ENCODE measurements around the gene PTMS. TPM values are rescaled to one million over a fixed set of nuclear protein-coding genes. Genes with fewer than 3 reads are reported as not detected.
"Not testable (repeated sequence)": the region's sequence is repeated elsewhere in the genome, so short reads cannot be mapped to it uniquely, and the experiment has no call there.

Gene PTMS
- total and polyA plus RNA-seq, 10 of the 15 experiments (the other 5 are each of a cell fraction or from before 2014, with no cell fraction given), result 2.1 to 127 (median 29.8) TPM

DNA sequence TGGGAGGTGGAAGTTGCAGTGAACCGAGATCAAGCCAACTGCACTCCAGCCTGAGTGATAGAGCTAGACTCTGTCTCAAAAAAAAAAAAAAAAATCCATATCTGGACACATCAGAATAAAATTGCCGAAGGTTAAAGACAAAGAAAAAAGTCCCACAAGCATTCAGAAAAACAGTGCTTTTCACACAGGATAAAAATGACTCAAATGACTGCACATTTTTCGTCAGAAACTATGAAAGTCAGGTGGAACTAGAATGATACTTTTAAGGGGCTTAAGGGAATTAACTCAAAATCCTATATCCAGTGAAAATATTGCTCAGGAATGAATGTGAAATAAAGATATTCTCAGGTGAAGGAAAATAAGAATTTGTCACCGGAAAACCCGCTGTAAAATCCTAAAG lies 29.4 kb upstream of the PTMS start:
- DNase-seq (ENCODE audit: low read depth, low spot score) (no peak), ATAC-seq (no peak), FAIRE-seq (no peak)
- intact Hi-C loops (cut with micrococcal nuclease; ENCODE audit: unreplicated experiment), result loop anchor here (5.0 kb wide), 2 partner anchors 41 to 91 kb away; partner anchors contain the start of gene P3H3
- RAD21 ChIA-PET (ENCODE audit: unreplicated experiment), result interaction anchor here (1.7 kb wide), 1 partner anchor 16 kb away, joined by 6 read pairs; the partner anchor contains the start of gene MLF2
- TF ChIP-seq TARDBP (IDR thresholded peaks at IDR 0.05; ENCODE audit: borderline replicate concordance), result no peak
- TF ChIP-seq, protein P1, sequence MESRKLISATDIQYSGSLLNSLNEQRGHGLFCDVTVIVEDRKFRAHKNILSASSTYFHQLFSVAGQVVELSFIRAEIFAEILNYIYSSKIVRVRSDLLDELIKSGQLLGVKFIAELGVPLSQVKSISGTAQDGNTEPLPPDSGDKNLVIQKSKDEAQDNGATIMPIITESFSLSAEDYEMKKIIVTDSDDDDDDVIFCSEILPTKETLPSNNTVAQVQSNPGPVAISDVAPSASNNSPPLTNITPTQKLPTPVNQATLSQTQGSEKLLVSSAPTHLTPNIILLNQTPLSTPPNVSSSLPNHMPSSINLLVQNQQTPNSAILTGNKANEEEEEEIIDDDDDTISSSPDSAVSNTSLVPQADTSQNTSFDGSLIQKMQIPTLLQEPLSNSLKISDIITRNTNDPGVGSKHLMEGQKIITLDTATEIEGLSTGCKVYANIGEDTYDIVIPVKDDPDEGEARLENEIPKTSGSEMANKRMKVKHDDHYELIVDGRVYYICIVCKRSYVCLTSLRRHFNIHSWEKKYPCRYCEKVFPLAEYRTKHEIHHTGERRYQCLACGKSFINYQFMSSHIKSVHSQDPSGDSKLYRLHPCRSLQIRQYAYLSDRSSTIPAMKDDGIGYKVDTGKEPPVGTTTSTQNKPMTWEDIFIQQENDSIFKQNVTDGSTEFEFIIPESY (IDR thresholded peaks at IDR 0.05), result no peak
- TF ChIP-seq ETV6 (conservative IDR thresholded peaks at IDR 0.05 in 1 of 2, IDR thresholded peaks at IDR 0.05 in 1 of 2; ENCODE audit: borderline replicate concordance in 1 of 2, low read depth in 1 of 2), result no peak
- TF ChIP-seq ZNF384 (IDR thresholded peaks at IDR 0.05; ENCODE audit: borderline replicate concordance, low read depth, low read length), result no peak
- no peak for TF ChIP-seq TAF1 (IDR thresholded peaks at IDR 0.05; ENCODE audit: borderline replicate concordance, low read depth, low read length)
- no peak overlapping the region for H3K27ac ChIP-seq (ENCODE audit: control insufficient read depth, insufficient read depth)
- no peaks in the 10 kb centered on the region for H3K27me3 ChIP-seq (replicated peaks in 1 of 2; ENCODE audit: control insufficient read depth in 2 of 2, insufficient read depth in 2 of 2, low read length in 1 of 2)
- POLR2A ChIA-PET, result interaction anchor here (2.1 kb wide), 1 partner anchor 16 kb away, joined by 6 read pairs; the partner anchor contains the start of gene MLF2
- no peak overlapping the region for H3K4me2 ChIP-seq (ENCODE audit: control insufficient read depth, insufficient read depth)
- WGBS (ENCODE audit: insufficient coverage, insufficient replicate concordance, low lambda C conversion rate, missing lambda C conversion rate), result 82% methylated on average over 5 of the region's 5 CpGs
- SMC1A ChIA-PET (ENCODE audit: uncharacterized antibody, unreplicated experiment), result interaction anchor here (0.7 to 1.2 kb wide), 4 partner anchors 8 to 186 kb away, joined by 3 read pairs; no protein-coding TSS in a partner anchor
- in situ Hi-C loops (cut with MboI), result no loop called here
- no peaks in the 10 kb centered on the region for H3K36me3 ChIP-seq (ENCODE audit: control insufficient read depth in 2 of 2, insufficient read depth in 2 of 2, low read length in 1 of 2)
- CTCF ChIA-PET, result interaction anchor here (0.6 to 4.7 kb wide), 10 partner anchors 9 to 98 kb away, joined by 3 to 23 read pairs (median 4); partner anchors contain the start of genes COPS7A and MLF2
- no peaks in the 10 kb centered on the region for H4K20me1 ChIP-seq (ENCODE audit: control insufficient read depth, insufficient read depth)
- H3K79me2 ChIP-seq (ENCODE audit: control insufficient read depth, insufficient read depth, low read length), result no peaks in the 10 kb centered on the region
- H2AFZ ChIP-seq (ENCODE audit: control insufficient read depth, low read depth, low read length), result no peak overlapping the region
- no peak overlapping the region for H3K4me3 ChIP-seq
- H3K9me3 ChIP-seq (replicated peaks; ENCODE audit: control insufficient read depth, insufficient read depth, low read length), result no peaks in the 10 kb centered on the region
- no TSS peak for BruUV-seq (replicated peaks)
- peaks cover 5% of the 10 kb centered on the region; the same call in 1 of the 2 replicates for H3K4me1 ChIP-seq (ENCODE audit: control insufficient read depth, insufficient read depth, low read length)
- no peak overlapping the region for H3K9ac ChIP-seq (ENCODE audit: control insufficient read depth, insufficient read depth, low read length)

DNA sequence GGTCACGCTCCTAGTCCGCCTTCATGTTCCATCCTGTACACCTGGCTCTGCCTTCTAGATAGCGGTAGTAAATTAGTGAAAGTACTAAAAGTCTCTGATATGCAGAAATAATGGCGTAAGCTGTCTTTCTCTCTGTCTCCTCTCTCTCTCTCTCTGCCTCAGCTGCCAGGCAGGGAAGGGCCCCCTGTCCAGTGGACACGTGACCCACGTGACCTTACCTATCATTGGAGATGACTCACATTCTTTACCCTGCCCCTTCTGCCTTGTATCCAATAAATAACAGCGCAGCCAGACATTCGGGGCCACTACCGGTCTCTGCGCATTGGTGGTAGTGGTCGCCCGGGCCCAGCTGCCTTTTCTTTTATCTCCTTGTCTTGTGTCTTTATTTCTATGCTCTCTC lies 24.1 kb upstream of the PTMS start:
- SMC1A ChIA-PET (ENCODE audit: uncharacterized antibody, unreplicated experiment), result interaction anchor here (0.6 kb wide), 1 partner anchor 79 kb away, joined by 3 read pairs; no protein-coding TSS in a partner anchor
- H3K9ac ChIP-seq (ENCODE audit: control insufficient read depth, insufficient read depth, low read length); H4K20me1 ChIP-seq (ENCODE audit: control insufficient read depth, insufficient read depth); CTCF ChIA-PET; BruUV-seq (replicated peaks); RAD21 ChIA-PET (ENCODE audit: unreplicated experiment); H3K27ac ChIP-seq (ENCODE audit: control insufficient read depth, insufficient read depth); POLR2A ChIA-PET; H3K79me2 ChIP-seq (ENCODE audit: control insufficient read depth, insufficient read depth, low read length); intact Hi-C loops (cut with micrococcal nuclease; ENCODE audit: unreplicated experiment); H3K36me3 ChIP-seq (ENCODE audit: control insufficient read depth in 2 of 2, insufficient read depth in 2 of 2, low read length in 1 of 2); ATAC-seq; FAIRE-seq; H3K4me3 ChIP-seq; H3K9me3 ChIP-seq (replicated peaks; ENCODE audit: control insufficient read depth, insufficient read depth, low read length); H3K27me3 ChIP-seq (replicated peaks in 1 of 2; ENCODE audit: control insufficient read depth in 2 of 2, insufficient read depth in 2 of 2, low read length in 1 of 2); H3K4me2 ChIP-seq (ENCODE audit: control insufficient read depth, insufficient read depth); in situ Hi-C loops (cut with MboI); DNase-seq (ENCODE audit: low read depth, low spot score); H2AFZ ChIP-seq (ENCODE audit: control insufficient read depth, low read depth, low read length): not testable (repeated sequence)
- peaks cover 13% of the 10 kb centered on the region for H3K4me1 ChIP-seq (ENCODE audit: control insufficient read depth, insufficient read depth, low read length)
- WGBS (ENCODE audit: insufficient coverage, insufficient replicate concordance, low lambda C conversion rate, missing lambda C conversion rate), result 88% methylated on average over 12 of the region's 12 CpGs
